K562 (cell line): ENCODE measurements around the gene ARPP21. TPM values are rescaled to one million over a fixed set of nuclear protein-coding genes. Genes with fewer than 3 reads are reported as not detected.

Experiments used
- ATAC-seq: fragments of 200-7000 bp; cut with Tn5 transposase; 3 replicates; pipeline ENCODE4 v1.9.1; 2020; ENCODE audit warnings: moderate library complexity
- BruUV-seq: library from RNA; stranded (reverse); fragments of 400-500 nt; replicated peaks from 2 replicates; lab custom pipeline; 2021; lab: Mats Ljungman, UMichigan
- CTCF ChIA-PET: fragments of 300-600 bp; formaldehyde crosslinking; extraction: SDS; loops from one replicate; lab custom pipeline; 2021; ENCODE audit warnings: low intra/inter-chr PET ratio; lab: Yijun Ruan, JAX
- POLR2A ChIA-PET: fragments of 300-600, 350-650 bp; sonication (Branson Sonifier 250); formaldehyde crosslinking; extraction: SDS; loops from one replicate; lab custom pipeline; 2021; ENCODE audit warnings: antibody characterized with exemption, inconsistent platforms; lab: Yijun Ruan, JAX
- DNase-seq, 4 experiments: peaks; one replicate each; pipeline versions ENCODE4 v3.0.0 to v3.0.0-alpha.2; 2011 to 2018; ENCODE audit warnings: low spot score in 3 of 4, mixed read lengths in 3 of 4; ENCODE audit errors: extremely low read depth in 1 of 4
- FAIRE-seq: peaks from 2 replicates; lab custom pipeline; 2011; peaks lifted over from hg19 to GRCh38; lab: Jason Lieb, UNC
- H2AFZ ChIP-seq: 2 replicates; pipeline ENCODE4 v1.6.0; 2011; ENCODE audit warnings: low read depth, low read length, control low read depth, inconsistent platforms
- H3K27ac ChIP-seq: fragments of 200-600 bp; 3 replicates; pipeline ENCODE4 v1.8.0; 2011; ENCODE audit warnings: low read depth, mild to moderate bottlenecking, control low read depth, inconsistent platforms, low read length, moderate library complexity, mixed read lengths; ENCODE audit errors: extremely low read depth
- H3K27me3 ChIP-seq, 2 experiments: fragments of 300-600 bp in 1 of 2; 2 replicates in 1 of 2; 3 replicates in 1 of 2; pipeline versions ENCODE4 v1.6.0 to v1.8.0; 2011; ENCODE audit warnings: inconsistent platforms in 2 of 2, low read length in 2 of 2, mild to moderate bottlenecking in 1 of 2, mixed read lengths in 1 of 2, moderate library complexity in 1 of 2; ENCODE audit not compliant: control insufficient read depth in 2 of 2, insufficient read depth in 2 of 2
- H3K36me3 ChIP-seq: fragments of 300-600 bp; 3 replicates; pipeline ENCODE4 v1.8.0; 2011; ENCODE audit warnings: mild to moderate bottlenecking, low read length, inconsistent platforms; ENCODE audit not compliant: control insufficient read depth, insufficient read depth
- H3K4me1 ChIP-seq, 2 experiments: fragments of 200-600 bp in 1 of 2; replicated peaks in 1 of 2; 2 replicates in 1 of 2; 3 replicates in 1 of 2; pipeline versions ENCODE4 v1.5.1 to v1.8.0; 2011; ENCODE audit warnings: inconsistent platforms in 2 of 2, low read length in 2 of 2, mild to moderate bottlenecking in 1 of 2, mixed read lengths in 1 of 2, moderate library complexity in 1 of 2; ENCODE audit not compliant: control insufficient read depth in 2 of 2, insufficient read depth in 2 of 2
- H3K4me2 ChIP-seq: 2 replicates; pipeline ENCODE4 v1.6.1; 2011; ENCODE audit warnings: low read length, control low read depth, inconsistent platforms, mixed read lengths; ENCODE audit not compliant: insufficient read depth
- H3K4me3 ChIP-seq: fragments of 200-600 bp; sonication (generic), shearing (Covaris generic); 2 replicates; pipeline ENCODE4 v1.5.1; 2016; ENCODE audit warnings: control low read depth, inconsistent platforms
- H3K79me2 ChIP-seq: fragments of 200-600 bp; 3 replicates; pipeline ENCODE4 v1.8.0; 2011; ENCODE audit warnings: low read length, inconsistent platforms; ENCODE audit not compliant: control insufficient read depth, insufficient read depth
- H3K9ac ChIP-seq, 2 experiments: 2 replicates each; pipeline versions ENCODE4 v1.6.0 to v1.6.1; 2011; ENCODE audit warnings: low read depth in 2 of 2, low read length in 2 of 2, control low read depth in 1 of 2, inconsistent platforms in 1 of 2, mild to moderate bottlenecking in 1 of 2, mixed read lengths in 1 of 2; ENCODE audit not compliant: insufficient read depth in 1 of 2
- H3K9me1 ChIP-seq: one replicate; pipeline ENCODE4 v1.6.0; 2011; ENCODE audit warnings: inconsistent platforms, mild to moderate bottlenecking, low read length, moderate library complexity; ENCODE audit not compliant: control insufficient read depth, insufficient read depth
- H3K9me3 ChIP-seq: replicated peaks from 2 replicates; pipeline ENCODE4 v1.5.1; 2011; ENCODE audit warnings: low read depth, low read length, inconsistent platforms; ENCODE audit not compliant: control insufficient read depth, insufficient read depth
- H4K20me1 ChIP-seq: replicated peaks from 2 replicates; pipeline ENCODE4 v1.6.1; 2011; ENCODE audit warnings: low read length, inconsistent platforms, mixed read lengths; ENCODE audit not compliant: control insufficient read depth, insufficient read depth
- ESRRB ChIP-seq: fragments of 250-450 bp; sonication (Bioruptor Pico); IDR thresholded peaks from 2 replicates; pipeline ENCODE4 v1.5.0; 2020; ENCODE audit warnings: mild to moderate bottlenecking, moderate library complexity, borderline replicate concordance
- ETV5 ChIP-seq: sonication (generic); formaldehyde crosslinking; IDR thresholded peaks from 2 replicates; pipeline ENCODE4 v1.4.0; 2020; ENCODE audit warnings: low read depth, mild to moderate bottlenecking, missing genetic modification reagents
- EWSR1 ChIP-seq: fragments of 450-650 bp; IDR thresholded peaks from 2 replicates; pipeline ENCODE4 v1.6.1; 2018; ENCODE audit warnings: borderline replicate concordance, mild to moderate bottlenecking, low read depth, moderate library complexity; ENCODE audit not compliant: partially characterized antibody
- LARP7 ChIP-seq: fragments of 450-650 bp; IDR thresholded peaks from 2 replicates; pipeline ENCODE4 v1.6.1; 2016
- MED1 ChIP-seq: sonication (generic); formaldehyde crosslinking; IDR thresholded peaks from 2 replicates; pipeline ENCODE4 v1.8.1; 2023; ENCODE audit warnings: missing genetic modification reagents, borderline replicate concordance
- MTF1 ChIP-seq: fragments of 250-450 bp; sonication (Bioruptor Pico); IDR thresholded peaks from 2 replicates; pipeline ENCODE4 v1.9.0; 2021; ENCODE audit warnings: moderate library complexity, mild to moderate bottlenecking, inconsistent platforms, borderline replicate concordance
- RBM17 ChIP-seq: fragments of 200-400 bp; formaldehyde crosslinking; IDR thresholded peaks from 2 replicates; pipeline ENCODE4 v1.6.1; 2017; ENCODE audit warnings: low read depth, mild to moderate bottlenecking, low read length, borderline replicate concordance
- RFX1 ChIP-seq: fragments of 450-650 bp; IDR thresholded peaks from 2 replicates; pipeline ENCODE4 v1.6.1; 2016; ENCODE audit warnings: mild to moderate bottlenecking, moderate library complexity
- STAT5B ChIP-seq: fragments of 250-450 bp; sonication (Bioruptor Pico); IDR thresholded peaks from 2 replicates; pipeline ENCODE4 v1.8.0; 2021; ENCODE audit warnings: mild to moderate bottlenecking, inconsistent platforms
- USF2 ChIP-seq: sonication (generic); formaldehyde crosslinking; IDR thresholded peaks from 2 replicates; pipeline ENCODE4 v1.5.0; 2020; ENCODE audit warnings: missing genetic modification reagents
- WGBS: fragments of 100-300 bp; shearing (Covaris generic); methylation state at CpG from one replicate; pipeline ENCODE4 v1.1.6; 2016; ENCODE audit warnings: low coverage, mixed read lengths; ENCODE audit not compliant: insufficient coverage; ENCODE audit errors: missing lambda C conversion rate; 5-methylcytosine and 5-hydroxymethylcytosine counted together
- in situ Hi-C: fragments of 300-500 bp; cut with MboI; formaldehyde crosslinking; loops from 4 replicates; pipeline ENCODE4 v1.15.0; 2018; ENCODE audit warnings: inconsistent platforms, mixed read lengths
- intact Hi-C: fragments of 100-400 bp; cut with micrococcal nuclease; formaldehyde crosslinking; loops from 2 replicates; pipeline ENCODE4 v1.14.2; 2022
- polyA plus RNA-seq, 8 experiments: library from polyadenylated mRNA; depleted of rRNA in 4 of 8; stranded (reverse) in 5 of 8; unstranded in 3 of 8; fragments of >200 nt; fragmentation: Nextera tagmentation in 2 of 8; fragmentation: Illumina TruSeq in 1 of 8; extraction: Ambion mirVana in 2 of 8; extraction: Trizol in 1 of 8; gene quantifications; 2 replicates each; pipeline versions ENCODE4 v1.2.1 to v1.2.3, GENCODE V29; 2011 to 2014; ENCODE audit warnings: inconsistent platforms in 1 of 8, missing spikeins in 1 of 8
- total RNA-seq, 7 experiments: library from RNA; depleted of rRNA in 6 of 7; stranded (reverse); fragments of >200 nt in 6 of 7; fragmentation: Illumina TruSeq in 2 of 7; extraction: Trizol in 2 of 7; gene quantifications; 2 replicates each; pipeline versions ENCODE4 v1.2.1 to v1.2.3, GENCODE V29; 2011 to 2021; ENCODE audit warnings: low replicate concordance in 1 of 7

The ARPP21 gene
- total and polyA plus RNA-seq, 9 of the 15 experiments (the other 6 are each of a cell fraction or from before 2014, with no cell fraction given): not detected

- Histone ChIP-seq H3K4me2 (no peak overlapping the region), H3K27me3 (no peaks in the 10 kb centered on the region), H3K9me3 (no peaks in the 10 kb centered on the region), H3K36me3 (no peaks in the 10 kb centered on the region), H4K20me1 (no peaks in the 10 kb centered on the region), H3K4me1 (no peaks in the 10 kb centered on the region), H3K79me2 (no peaks in the 10 kb centered on the region), H3K9ac (no peak overlapping the region), H2AFZ (no peak overlapping the region), H3K4me3 (no peak overlapping the region), H3K27ac (no peak overlapping the region), H3K9me1 (no peaks in the 10 kb centered on the region)
- BruUV-seq: no TSS peak
- FAIRE-seq (no peak), ATAC-seq (no peak), DNase-seq (no peak)
- intact Hi-C loops: no loop called here
- 0% methylated on average over 1 of the region's 1 CpG for WGBS
- in situ Hi-C loops: no loop called here
- TF ChIP-seq ETV5 (no peak), RBM17 (no peak), MED1 (CRISPR knock-in tag) (no peak), LARP7 (no peak), ESRRB (CRISPR knock-in tag) (no peak), USF2 (CRISPR knock-in tag) (no peak), RFX1 (no peak), EWSR1 (no peak), STAT5B (CRISPR knock-in tag) (no peak), MTF1 (CRISPR knock-in tag) (no peak)
- POLR2A ChIA-PET: no interaction called here
- CTCF ChIA-PET: no interaction called here
Observed at GRCh38 chr3:35658686-35659085, 19.4 kb downstream of the ARPP21 start.
